GM21367 (cell line): ENCODE measurements around the gene DPH6.
"Not testable (repeated sequence)": the region's sequence is repeated elsewhere in the genome, so short reads cannot be mapped to it uniquely, and the experiment has no call there.

Experiments
- ATAC-seq: cut with Tn5 transposase; IDR thresholded peaks from one replicate; pipeline ENCODE4 v1.9.1; 2021; ENCODE audit not compliant: unreplicated experiment

The DPH6 gene

DNA sequence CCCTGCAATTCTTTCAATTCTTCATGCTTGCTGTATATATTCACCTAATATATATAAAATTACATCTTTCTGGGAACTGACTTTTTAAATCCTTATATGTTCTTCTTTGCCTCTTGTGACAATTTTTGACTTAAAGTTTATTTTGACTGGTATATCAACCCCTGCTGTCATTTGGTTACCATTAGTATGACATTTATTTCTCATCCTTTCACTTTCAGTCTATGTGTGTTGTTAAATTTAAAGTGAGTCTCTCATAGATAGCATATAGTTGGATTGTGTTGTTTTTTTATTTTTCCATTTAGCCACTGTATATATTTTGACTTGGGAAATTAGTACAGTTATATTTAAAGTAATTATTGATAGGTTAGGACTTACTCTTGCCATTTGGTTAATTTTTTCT is 194.9 kb downstream of the DPH6 start:
- no peak for ATAC-seq

DNA sequence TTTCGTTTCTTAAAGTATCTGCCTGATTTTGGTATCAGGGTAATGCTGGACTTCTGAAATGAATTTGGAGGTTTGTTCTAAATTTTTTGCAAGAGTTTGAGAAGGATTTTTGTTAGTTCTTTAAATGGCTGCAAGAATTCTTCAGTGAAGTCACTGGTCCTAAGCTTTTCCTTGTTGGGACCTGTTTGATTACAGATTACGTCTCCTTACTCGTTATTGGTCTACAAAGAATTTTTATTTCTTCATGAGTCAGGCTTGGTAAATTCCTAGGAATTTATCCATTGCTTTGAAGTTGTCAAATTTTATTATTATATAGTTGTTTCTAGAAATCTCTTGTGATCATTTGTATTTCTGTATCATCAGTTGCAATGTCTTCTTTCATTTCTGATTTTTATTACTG is 196.0 kb downstream of the DPH6 start:
- no peak for ATAC-seq

DNA sequence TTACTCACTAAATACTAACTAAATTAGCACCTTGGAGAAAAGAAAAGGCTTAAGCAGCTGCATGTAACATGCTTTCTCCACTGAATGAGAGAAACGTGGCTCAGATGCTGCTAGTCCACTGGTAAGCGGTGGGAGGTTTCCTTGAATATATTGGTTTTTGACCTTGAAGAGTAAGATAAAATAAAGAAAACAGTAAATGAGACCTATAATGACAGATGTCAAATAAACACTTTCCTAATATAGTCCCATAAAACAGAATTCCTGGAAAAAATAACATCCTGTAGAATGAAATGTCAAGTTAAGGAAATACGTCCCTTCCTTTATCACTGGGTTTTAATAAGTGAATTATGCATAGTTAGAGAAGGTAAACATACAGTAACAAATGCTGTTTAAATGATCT is 215.0 kb downstream of the DPH6 start:
- ATAC-seq: no peak

DNA sequence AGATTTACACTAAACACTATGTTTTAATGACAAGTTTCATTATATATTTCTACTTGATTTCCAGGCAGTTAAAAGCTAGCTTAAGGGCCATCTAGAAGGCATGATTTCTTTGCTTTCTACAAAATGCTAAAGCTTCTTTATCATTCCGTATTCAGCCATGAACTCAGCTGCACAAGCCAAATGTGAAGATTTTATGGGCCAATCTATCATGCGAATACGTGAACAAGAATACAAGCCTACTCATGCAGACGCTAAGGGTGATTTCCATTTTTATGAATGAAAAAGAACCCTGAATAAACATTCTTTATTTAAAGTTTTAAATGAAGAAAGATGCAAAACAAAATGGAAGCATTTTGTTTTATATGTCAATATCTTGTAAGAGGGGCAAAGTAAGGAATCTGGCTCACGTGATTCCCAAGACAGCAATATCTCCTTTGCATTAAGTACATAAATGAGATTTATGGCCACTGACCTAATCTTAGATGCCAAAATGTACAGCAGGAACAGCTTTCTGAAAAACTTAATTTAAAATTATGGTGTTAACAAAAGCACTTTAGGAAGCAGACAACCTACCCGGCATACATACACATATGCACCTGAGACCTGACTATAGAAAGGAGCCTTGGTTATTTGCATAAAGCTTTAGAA is 215.8 kb downstream of the DPH6 start:
- ATAC-seq: no peak

DNA sequence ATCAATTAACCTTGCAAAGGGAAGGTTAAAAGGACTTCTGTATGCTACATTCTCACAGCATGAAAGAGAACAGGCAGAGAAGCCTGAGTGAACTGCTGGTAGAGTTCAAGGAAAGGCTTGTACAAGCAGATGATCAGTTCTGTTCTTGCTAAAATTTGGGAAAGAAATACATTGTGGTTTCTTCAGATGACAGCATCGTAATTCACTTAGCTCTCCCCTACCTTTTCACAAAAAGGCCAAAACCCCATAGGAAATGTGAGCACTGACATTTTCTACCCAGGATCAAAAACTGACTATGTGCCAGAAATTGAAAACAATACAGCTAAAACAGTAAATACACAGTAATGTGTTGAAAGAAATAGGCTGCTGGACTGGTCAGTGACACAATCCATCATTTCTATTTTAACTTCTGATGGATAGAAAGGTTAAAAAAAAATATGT is 216.4 kb downstream of the DPH6 start:
- no peak for ATAC-seq

DNA sequence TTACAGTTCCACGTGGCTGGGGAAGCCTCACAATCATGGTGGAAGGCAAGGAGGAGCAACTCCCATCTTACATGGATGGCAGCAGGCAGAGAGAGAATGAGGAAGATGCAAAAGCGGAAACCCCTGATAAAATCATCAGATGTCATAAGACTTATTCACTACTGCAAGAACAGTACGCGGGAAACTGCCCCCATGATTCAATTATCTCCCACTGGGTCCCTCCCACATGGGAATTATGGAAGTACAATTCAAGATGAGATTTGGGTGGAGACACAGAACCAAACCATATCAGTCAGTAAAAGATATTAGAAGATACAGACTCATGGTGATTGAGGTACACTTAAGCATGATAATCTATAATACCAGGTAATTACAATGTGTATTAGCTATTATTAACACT is 217.1 kb downstream of the DPH6 start:
- not testable (repeated sequence) for ATAC-seq

DNA sequence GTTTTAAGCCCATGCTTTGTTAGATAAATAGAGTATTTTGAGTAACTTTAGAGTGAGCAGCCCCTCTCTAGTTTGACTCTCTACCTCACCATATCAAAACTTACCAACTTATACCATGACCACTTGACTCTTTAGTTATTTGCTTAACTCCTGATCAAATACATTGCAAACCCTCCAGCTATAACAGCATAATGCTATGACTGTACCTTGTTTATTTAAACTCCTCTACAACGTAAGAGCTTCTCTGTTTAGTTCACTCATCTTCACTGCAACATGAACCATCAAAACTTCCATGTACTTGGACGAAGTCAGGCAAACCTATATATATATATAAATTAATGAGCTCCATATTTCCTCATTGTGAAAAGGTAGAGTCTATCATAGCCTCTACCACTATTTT is 218.2 kb downstream of the DPH6 start:
- ATAC-seq: no peak

DNA sequence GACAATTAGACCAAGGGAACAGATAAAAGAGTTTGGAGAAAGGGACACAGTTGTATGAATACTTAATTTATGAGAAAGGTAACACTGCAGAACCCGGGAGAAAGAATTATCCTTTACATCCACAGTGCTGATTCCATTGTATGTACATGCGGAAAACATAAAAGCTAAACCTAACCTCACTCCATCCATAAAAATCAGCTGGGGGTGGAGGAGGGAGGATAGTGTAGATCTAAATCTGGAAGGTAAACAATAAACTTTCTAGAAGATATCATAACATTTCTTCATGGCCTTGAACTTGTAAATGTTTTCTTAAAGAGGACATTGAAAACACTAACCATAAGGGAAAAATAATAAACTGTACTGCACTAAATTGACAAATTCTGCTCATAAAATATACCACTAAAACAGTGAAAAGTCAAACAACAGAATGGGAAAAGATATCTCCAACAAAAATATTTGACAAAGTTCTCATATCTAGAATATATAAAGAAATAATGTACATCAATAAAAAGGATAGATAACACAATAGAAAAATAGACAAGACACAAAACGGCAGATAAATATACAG is 220.5 kb downstream of the DPH6 start:
- ATAC-seq: no peak

DNA sequence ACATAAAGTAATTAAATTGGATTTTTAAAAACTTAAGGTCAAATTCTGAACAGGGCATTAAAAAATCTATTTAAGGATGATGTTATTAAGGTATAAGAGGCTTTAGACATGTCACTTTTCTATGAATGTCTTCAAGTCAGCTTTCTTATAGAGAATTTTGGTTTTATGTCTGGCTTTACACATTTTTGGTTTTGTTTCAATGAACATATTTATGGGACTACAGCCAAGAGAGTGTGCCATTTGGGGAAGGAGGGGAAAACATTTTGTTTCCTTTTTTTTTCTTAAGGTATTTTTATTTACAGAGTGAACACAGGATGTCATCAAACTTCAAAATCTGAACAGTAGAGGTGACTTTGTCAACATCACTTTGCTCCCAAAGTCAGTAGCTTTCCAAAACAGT is 222.8 kb downstream of the DPH6 start:
- no peak for ATAC-seq

DNA sequence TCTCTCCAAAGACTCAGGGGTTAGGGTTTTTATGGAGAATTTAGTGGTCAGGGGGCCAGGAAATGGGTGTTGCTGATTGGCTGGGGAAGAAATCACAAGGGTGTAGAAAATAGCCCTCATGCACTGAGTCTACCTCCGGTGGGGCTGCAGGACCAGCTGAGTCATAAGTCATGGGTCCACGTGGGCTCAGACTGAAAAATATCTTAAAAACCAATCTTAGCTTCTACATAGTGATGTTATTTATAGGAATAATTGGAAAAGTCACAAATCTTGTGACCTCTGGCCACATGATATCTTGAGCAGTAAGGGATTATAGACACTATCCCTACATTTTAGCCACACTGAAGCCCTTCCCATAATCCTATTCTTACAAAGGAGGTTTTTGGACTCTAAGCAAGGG is 224.0 kb downstream of the DPH6 start:
- no peak for ATAC-seq

DNA sequence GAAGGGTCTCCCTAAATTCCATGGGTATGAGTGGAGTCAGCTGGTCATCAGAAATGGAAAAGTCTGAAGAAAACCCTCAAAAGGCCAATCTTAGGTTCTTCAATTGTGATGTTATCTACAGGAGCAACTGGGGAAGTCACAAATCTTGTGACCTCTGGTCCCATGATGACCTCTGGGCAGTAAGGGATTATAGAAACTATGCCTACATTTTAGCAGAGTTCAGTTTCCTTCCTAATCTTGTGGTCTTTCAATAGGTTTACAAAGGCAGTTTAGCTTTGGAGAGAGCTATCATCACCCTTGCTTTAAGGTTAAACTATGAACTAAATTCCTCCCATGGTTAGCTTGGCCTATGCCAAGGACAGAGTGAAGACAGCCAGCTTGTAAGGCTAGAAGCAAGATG is 225.1 kb downstream of the DPH6 start:
- ATAC-seq: no peak
